Type B pancreatic cell (in vitro differentiated cells): ENCODE measurements around the gene MGAM2. TPM values are rescaled to one million over a fixed set of nuclear protein-coding genes. Genes with fewer than 3 reads are reported as not detected.

Experiments used
- DNase-seq: peaks from one replicate; pipeline ENCODE4 v3.0.0; 2021; ENCODE audit warnings: mixed read lengths; ENCODE audit not compliant: unreplicated experiment; ENCODE audit errors: extremely low spot score
- H3K27ac Mint-ChIP-seq: 2 replicates; pipeline ENCODE4 v1.8.0; 2021; ENCODE audit warnings: mild to moderate bottlenecking, mixed read lengths
- H3K27me3 Mint-ChIP-seq: 2 replicates; pipeline ENCODE4 v1.8.0; 2021; ENCODE audit warnings: mixed read lengths
- H3K36me3 Mint-ChIP-seq: 2 replicates; pipeline ENCODE4 v1.8.0; 2021; ENCODE audit warnings: mixed read lengths
- H3K4me1 Mint-ChIP-seq: one replicate; pipeline ENCODE4 v1.8.0; 2021; ENCODE audit warnings: mixed read lengths; ENCODE audit not compliant: unreplicated experiment
- H3K4me3 Mint-ChIP-seq: 2 replicates; pipeline ENCODE4 v1.8.0; 2021; ENCODE audit warnings: mild to moderate bottlenecking, mixed read lengths
- H3K9me3 Mint-ChIP-seq: 2 replicates; pipeline ENCODE4 v1.8.0; 2021; ENCODE audit warnings: mixed read lengths
- total RNA-seq: library from RNA; stranded (reverse); gene quantifications from 2 replicates; pipeline ENCODE4 v1.2.1, GENCODE V29; 2021; ENCODE audit warnings: low replicate concordance
- TF ChIP-seq, protein P1 (sequence below): fragments of 200-600 bp; sonication (generic); conservative IDR thresholded peaks from 2 replicates; pipeline ENCODE4 v1.5.0; 2021; ENCODE audit warnings: antibody characterized with exemption, mild to moderate bottlenecking

MGAM2 gene
- total RNA-seq, 1 donor from 2014 or later, result 5.9 TPM

DNA sequence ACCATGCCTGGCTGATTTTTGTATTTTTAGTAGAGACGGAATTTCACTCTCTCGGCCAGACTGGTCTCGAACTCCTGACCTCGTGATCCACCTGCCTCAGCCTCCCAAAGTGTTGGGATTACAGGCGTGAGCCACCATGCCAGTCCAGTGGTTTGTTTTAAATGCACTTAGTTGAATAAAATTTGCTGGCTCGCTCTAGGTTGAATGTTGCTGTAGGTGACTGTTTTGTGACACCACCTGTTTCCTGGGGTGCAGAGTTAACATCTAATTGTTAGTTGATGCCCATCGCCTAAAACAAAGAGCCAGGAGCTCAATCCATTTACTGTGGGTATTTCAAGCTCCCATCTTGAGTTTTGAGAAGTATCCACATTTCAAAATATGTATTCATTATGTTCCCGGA is 31.2 kb downstream of the MGAM2 start:
- Mint-ChIP-seq H3K27me3 (no peaks in the 10 kb centered on the region), H3K27ac (no peak overlapping the region), H3K4me1 (no peaks in the 10 kb centered on the region), H3K9me3 (no peaks in the 10 kb centered on the region), H3K36me3 (no peaks in the 10 kb centered on the region), H3K4me3 (no peak overlapping the region)
- no peak for DNase-seq
- TF ChIP-seq, protein P1, sequence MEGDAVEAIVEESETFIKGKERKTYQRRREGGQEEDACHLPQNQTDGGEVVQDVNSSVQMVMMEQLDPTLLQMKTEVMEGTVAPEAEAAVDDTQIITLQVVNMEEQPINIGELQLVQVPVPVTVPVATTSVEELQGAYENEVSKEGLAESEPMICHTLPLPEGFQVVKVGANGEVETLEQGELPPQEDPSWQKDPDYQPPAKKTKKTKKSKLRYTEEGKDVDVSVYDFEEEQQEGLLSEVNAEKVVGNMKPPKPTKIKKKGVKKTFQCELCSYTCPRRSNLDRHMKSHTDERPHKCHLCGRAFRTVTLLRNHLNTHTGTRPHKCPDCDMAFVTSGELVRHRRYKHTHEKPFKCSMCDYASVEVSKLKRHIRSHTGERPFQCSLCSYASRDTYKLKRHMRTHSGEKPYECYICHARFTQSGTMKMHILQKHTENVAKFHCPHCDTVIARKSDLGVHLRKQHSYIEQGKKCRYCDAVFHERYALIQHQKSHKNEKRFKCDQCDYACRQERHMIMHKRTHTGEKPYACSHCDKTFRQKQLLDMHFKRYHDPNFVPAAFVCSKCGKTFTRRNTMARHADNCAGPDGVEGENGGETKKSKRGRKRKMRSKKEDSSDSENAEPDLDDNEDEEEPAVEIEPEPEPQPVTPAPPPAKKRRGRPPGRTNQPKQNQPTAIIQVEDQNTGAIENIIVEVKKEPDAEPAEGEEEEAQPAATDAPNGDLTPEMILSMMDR, result no peak

DNA sequence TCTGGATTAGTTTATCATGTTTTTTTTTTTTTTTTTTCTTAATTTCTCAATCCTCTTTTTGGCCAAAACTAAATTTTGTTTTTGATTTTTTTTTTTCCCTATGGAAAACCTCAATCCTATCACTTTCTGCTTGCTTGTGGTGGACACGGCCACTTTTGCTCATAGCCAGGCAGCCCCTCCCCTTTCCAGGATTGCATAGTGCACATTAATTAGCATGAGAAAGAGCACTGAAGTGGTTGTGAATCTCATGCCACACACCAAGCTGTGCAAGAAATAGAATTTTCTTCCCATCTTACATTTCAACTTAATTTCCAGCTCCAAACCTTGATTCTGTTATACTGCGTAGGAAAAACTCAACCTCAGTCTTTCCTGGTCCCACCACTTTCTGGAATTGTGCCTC is 34.6 kb downstream of the MGAM2 start:
- H3K36me3 Mint-ChIP-seq, result no peaks in the 10 kb centered on the region
- no peaks in the 10 kb centered on the region for H3K27me3 Mint-ChIP-seq
- H3K27ac Mint-ChIP-seq, result no peak overlapping the region
- DNase-seq, result no peak
- TF ChIP-seq, protein P1, result no peak
- H3K4me1 Mint-ChIP-seq, result no peaks in the 10 kb centered on the region
- H3K4me3 Mint-ChIP-seq, result no peak overlapping the region
- H3K9me3 Mint-ChIP-seq, result no peaks in the 10 kb centered on the region

DNA sequence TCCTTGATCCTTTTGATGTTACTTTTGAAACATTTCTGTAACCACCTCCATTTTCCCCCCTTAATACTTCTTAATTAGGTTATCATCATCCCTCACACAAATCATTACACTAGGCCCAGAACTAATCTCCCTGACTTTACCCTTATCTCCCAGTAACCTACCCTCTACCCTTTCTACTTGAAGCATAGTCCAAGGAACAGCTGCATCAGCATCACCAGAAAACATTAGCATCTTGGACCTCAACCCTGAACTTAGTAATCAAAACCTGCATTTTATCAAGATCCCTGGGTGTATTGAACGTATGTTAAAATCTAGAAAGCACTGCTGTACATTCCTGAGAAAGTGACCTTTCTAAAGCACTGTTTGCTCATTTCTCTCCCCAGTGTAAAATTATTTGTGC is 38.8 kb downstream of the MGAM2 start:
- DNase-seq, result no peak
- H3K4me1 Mint-ChIP-seq, result no peaks in the 10 kb centered on the region
- H3K27me3 Mint-ChIP-seq, result peaks cover 3% of the 10 kb centered on the region
- no peaks in the 10 kb centered on the region for H3K9me3 Mint-ChIP-seq
- H3K36me3 Mint-ChIP-seq, result no peaks in the 10 kb centered on the region
- H3K27ac Mint-ChIP-seq, result no peak overlapping the region
- TF ChIP-seq, protein P1, result no peak
- H3K4me3 Mint-ChIP-seq, result no peak overlapping the region

DNA sequence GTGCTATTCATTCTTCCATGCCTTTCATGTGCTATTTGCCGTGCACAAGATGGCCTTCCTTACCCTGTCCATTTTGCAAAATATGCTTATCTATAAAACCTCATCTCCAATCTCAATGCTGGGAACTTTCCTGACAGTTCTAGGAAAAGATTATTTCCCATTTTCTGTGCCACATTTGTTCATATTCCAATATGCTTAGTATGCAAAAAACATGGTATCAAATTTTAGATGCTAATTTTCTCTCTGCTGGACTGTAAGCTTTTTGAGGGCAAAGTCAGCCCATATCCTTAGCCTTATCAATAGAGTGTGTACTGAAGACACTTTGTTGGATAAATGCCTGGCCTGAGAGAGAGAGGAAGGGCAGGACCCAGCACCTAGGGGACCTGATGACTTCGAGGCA is 39.4 kb downstream of the MGAM2 start:
- Mint-ChIP-seq H3K9me3 (no peaks in the 10 kb centered on the region), H3K27me3 (peaks cover 3% of the 10 kb centered on the region), H3K4me1 (no peaks in the 10 kb centered on the region), H3K4me3 (no peak overlapping the region), H3K27ac (no peak overlapping the region), H3K36me3 (no peaks in the 10 kb centered on the region)
- TF ChIP-seq, protein P1, result no peak
- DNase-seq, result no peak

DNA sequence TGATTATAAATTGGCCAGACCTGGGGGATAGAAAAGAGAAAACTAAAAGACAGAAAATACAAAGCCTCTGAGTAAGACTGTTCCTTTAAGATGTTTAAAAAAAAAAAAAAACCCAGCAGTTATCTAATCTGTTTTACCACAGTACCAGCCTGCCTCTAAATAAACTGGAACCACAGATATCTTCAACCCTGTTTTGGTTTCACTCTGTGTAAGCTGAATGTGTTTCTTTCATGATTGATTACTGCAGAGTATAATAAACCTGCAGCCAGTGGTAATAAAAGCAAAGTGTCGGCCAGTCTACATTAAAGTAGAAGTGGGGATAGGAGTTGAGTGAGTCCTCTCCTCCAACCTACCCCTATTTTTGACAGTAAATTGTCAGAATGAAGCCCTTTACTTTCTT is 40.6 kb downstream of the MGAM2 start:
- Mint-ChIP-seq H3K4me1 (no peaks in the 10 kb centered on the region), H3K27ac (no peak overlapping the region), H3K36me3 (no peaks in the 10 kb centered on the region), H3K4me3 (no peak overlapping the region), H3K27me3 (peaks cover 3% of the 10 kb centered on the region), H3K9me3 (no peaks in the 10 kb centered on the region)
- TF ChIP-seq, protein P1, result no peak
- DNase-seq, result no peak

DNA sequence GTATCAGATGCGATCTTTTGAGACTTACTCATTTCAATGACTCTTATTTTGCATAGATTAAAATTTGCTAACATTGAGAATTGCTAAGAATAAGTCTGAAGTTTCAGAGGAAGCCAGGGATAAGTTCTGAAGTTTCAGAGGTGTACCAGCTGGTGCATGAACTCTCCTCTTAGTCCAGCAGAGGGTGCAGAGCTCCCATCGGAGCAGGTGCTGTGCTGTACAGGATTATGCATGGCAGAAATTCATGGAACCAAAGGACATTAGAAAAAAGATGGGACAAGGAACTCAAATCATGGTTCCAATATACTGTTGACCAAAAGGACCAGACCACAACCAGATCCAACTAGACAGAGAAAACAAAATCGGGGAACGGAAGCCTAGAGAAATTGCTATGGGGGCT is 41.9 kb downstream of the MGAM2 start:
- DNase-seq, result no peak
- no peak overlapping the region for H3K27ac Mint-ChIP-seq
- H3K9me3 Mint-ChIP-seq, result no peaks in the 10 kb centered on the region
- no peaks in the 10 kb centered on the region for H3K4me1 Mint-ChIP-seq
- no peaks in the 10 kb centered on the region for H3K36me3 Mint-ChIP-seq
- H3K4me3 Mint-ChIP-seq, result no peak overlapping the region
- TF ChIP-seq, protein P1, result peak; percentile 56
- peaks cover 3% of the 10 kb centered on the region for H3K27me3 Mint-ChIP-seq
